Measurements from ENCODE around the gene ARPC4. TPM values are rescaled to one million over a fixed set of nuclear protein-coding genes. Genes with fewer than 3 reads are reported as not detected.

Gene ARPC4
- total and polyA plus RNA-seq, 2 donors from 2014 or later = 138 to 164 TPM

GRCh38 chr3:9809239-9809614 is 16.3 kb downstream of the ARPC4 start:
- Histone ChIP-seq H3K36me3 (ENCODE audit: control insufficient read depth in 2 of 3, insufficient read depth in 3 of 3, low read length in 3 of 3) (peaks cover 2 to 12% (median 3%) of the 10 kb centered on the region in 3 donors), H3K27ac (ENCODE audit: low read depth in 2 of 2, low read length in 2 of 2) (peak overlapping the region; percentile 91), H3K4me1 (ENCODE audit: control insufficient read depth in 2 of 3, insufficient read depth in 2 of 3, low read depth in 1 of 3, low read length in 3 of 3) (peaks cover 0 to 28% (median 6%) of the 10 kb centered on the region in 3 donors), H3K4me3 (ENCODE audit: low read length in 3 of 3) (peak overlapping the region; percentile 43 to 60 (median 50)), H3K9me3 (ENCODE audit: control insufficient read depth in 2 of 3, insufficient read depth in 1 of 3, low read length in 3 of 3) (no peaks in the 10 kb centered on the region), H3K27me3 (ENCODE audit: control insufficient read depth, insufficient read depth, low read length) (no peaks in the 10 kb centered on the region), H3K9ac (ENCODE audit: low read length in 3 of 3) (peak overlapping the region; percentile 10 to 75 (median 20))
- intact Hi-C loops (cut with DNase I) = no loop called here
- no peak for FAIRE-seq
- no peak for DNase-seq
- TF ChIP-seq, protein P1, sequence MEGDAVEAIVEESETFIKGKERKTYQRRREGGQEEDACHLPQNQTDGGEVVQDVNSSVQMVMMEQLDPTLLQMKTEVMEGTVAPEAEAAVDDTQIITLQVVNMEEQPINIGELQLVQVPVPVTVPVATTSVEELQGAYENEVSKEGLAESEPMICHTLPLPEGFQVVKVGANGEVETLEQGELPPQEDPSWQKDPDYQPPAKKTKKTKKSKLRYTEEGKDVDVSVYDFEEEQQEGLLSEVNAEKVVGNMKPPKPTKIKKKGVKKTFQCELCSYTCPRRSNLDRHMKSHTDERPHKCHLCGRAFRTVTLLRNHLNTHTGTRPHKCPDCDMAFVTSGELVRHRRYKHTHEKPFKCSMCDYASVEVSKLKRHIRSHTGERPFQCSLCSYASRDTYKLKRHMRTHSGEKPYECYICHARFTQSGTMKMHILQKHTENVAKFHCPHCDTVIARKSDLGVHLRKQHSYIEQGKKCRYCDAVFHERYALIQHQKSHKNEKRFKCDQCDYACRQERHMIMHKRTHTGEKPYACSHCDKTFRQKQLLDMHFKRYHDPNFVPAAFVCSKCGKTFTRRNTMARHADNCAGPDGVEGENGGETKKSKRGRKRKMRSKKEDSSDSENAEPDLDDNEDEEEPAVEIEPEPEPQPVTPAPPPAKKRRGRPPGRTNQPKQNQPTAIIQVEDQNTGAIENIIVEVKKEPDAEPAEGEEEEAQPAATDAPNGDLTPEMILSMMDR (IDR thresholded peaks at IDR 0.05; ENCODE audit: borderline replicate concordance, extremely low read depth, insufficient read depth) = no peak

- no peaks in the 10 kb centered on the region for H3K27me3 ChIP-seq (ENCODE audit: control insufficient read depth, insufficient read depth, low read length)
- peak within 1 kb of the TSS; percentile 20 to 75 (median 31) for H3K9ac ChIP-seq (ENCODE audit: low read length in 3 of 3)
- peaks cover 0 to 24% (median 0%) of the 10 kb centered on the region in 3 donors for H3K4me1 ChIP-seq (ENCODE audit: control insufficient read depth in 2 of 3, insufficient read depth in 2 of 3, low read depth in 1 of 3, low read length in 3 of 3)
- intact Hi-C loops (cut with DNase I) = no loop called here
- peak within 1 kb of the TSS; percentile 43 to 60 (median 50) for H3K4me3 ChIP-seq (ENCODE audit: low read length in 3 of 3)
- peak; percentile 79 to 93 (median 89) for DNase-seq
- H3K9me3 ChIP-seq (ENCODE audit: control insufficient read depth in 2 of 3, insufficient read depth in 1 of 3, low read length in 3 of 3) = no peaks in the 10 kb centered on the region
- TF ChIP-seq, protein P1 (IDR thresholded peaks at IDR 0.05; ENCODE audit: borderline replicate concordance, extremely low read depth, insufficient read depth) = no peak
- peaks cover 0 to 6% (median 2%) of the 10 kb centered on the region in 3 donors for H3K36me3 ChIP-seq (ENCODE audit: control insufficient read depth in 2 of 3, insufficient read depth in 3 of 3, low read length in 3 of 3)
- no peak for FAIRE-seq
- H3K27ac ChIP-seq (ENCODE audit: low read depth in 2 of 2, low read length in 2 of 2) = peak within 1 kb of the TSS; percentile 91
Observed at GRCh38 chr3:9809615-9810432, 16.9 kb downstream of the ARPC4 start, which contains the start of gene TTLL3. TTLL3 (plus strand) TSS chr3:9810262; CDS start chr3:9810662, 400 bp downstream.

DNA sequence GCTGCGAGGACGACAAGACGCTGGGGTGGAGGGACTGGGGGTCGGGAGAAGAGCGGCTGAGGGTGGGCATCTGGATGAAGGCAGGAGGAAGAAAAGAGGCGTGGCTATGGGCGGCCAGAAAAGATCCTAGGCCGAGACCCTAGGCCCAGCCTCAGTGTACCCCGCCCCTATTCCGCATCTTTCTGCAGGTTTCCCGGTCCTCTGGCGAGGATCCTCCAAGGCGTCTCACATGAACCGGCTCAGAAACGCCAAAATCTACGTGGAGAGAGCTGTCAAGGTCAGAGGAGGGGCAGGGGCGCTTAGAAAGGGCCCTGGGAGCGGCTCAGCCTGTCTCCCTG is 17.5 kb downstream of the ARPC4 start:
- Histone ChIP-seq H3K36me3 (ENCODE audit: control insufficient read depth in 2 of 3, insufficient read depth in 3 of 3, low read length in 3 of 3) (peaks cover 0 to 4% (median 2%) of the 10 kb centered on the region in 3 donors), H3K4me3 (ENCODE audit: low read length in 3 of 3) (peak overlapping the region; percentile 29 to 60 (median 40)), H3K27me3 (ENCODE audit: control insufficient read depth, insufficient read depth, low read length) (no peaks in the 10 kb centered on the region), H3K9ac (ENCODE audit: low read length in 3 of 3) (peak overlapping the region in 2 of 3 donors; percentile 31 to 53), H3K9me3 (ENCODE audit: control insufficient read depth in 2 of 3, insufficient read depth in 1 of 3, low read length in 3 of 3) (no peaks in the 10 kb centered on the region), H3K27ac (ENCODE audit: low read depth in 2 of 2, low read length in 2 of 2) (peak overlapping the region; percentile 91), H3K4me1 (ENCODE audit: control insufficient read depth in 2 of 3, insufficient read depth in 2 of 3, low read depth in 1 of 3, low read length in 3 of 3) (peaks cover 0 to 22% (median 0%) of the 10 kb centered on the region in 3 donors)
- no peak for FAIRE-seq
- peak in 1 of 5 donors; percentile 46 for DNase-seq
- TF ChIP-seq, protein P1 (IDR thresholded peaks at IDR 0.05; ENCODE audit: borderline replicate concordance, extremely low read depth, insufficient read depth) = no peak
- intact Hi-C loops (cut with DNase I) = no loop called here

Data from kidney (tissue), 14 donors.